OCI-LY3 (cell line): ENCODE data around the gene ZC3H18.

Source experiments
- CTCF ChIP-seq: fragments of 200-600, 300-600 bp; sonication (generic); IDR thresholded peaks from 2 replicates; pipeline ENCODE4 v1.5.1; 2014; ENCODE audit warnings: antibody characterized with exemption, low read length, low read depth
- EZH2phosphoT487 ChIP-seq: fragments of 200-600 bp; shearing (Covaris generic); IDR thresholded peaks from 2 replicates; pipeline ENCODE4 v1.6.1; 2018; ENCODE audit warnings: antibody characterized with exemption, mixed run types, low read depth

DNA sequence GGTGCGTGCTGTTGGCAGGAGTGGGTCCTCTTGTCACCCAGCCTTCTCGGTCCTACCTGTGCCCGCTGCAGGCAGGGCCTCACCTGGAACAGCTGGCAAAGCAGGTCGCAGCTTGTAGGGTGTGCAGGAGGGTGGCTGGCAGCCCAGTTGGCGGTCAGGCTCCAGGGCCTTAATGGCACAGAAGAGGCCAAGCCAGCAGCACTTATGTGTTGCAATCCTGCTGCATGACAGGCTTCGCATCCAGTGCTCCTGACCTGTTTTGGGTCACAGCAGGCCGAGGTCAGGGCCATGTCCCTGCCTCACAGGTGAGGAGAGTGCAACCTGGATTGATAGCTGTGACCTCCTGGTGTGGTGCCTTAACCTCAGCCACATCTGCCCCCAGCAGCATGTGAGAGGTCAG, 31.9 kb downstream of the ZC3H18 start:
- no peak for TF ChIP-seq CTCF
- TF ChIP-seq EZH2phosphoT487: no peak
